ENCODE measurements around the gene PISD. TPM values are rescaled to one million over a fixed set of nuclear protein-coding genes. Genes with fewer than 3 reads are reported as not detected.
"Not testable (repeated sequence)": the region's sequence is repeated elsewhere in the genome, so short reads cannot be mapped to it uniquely, and the experiment has no call there.

The PISD gene
- total and polyA plus RNA-seq, 12 donors, result 25.1 to 99.5 (median 64.8) TPM

DNA sequence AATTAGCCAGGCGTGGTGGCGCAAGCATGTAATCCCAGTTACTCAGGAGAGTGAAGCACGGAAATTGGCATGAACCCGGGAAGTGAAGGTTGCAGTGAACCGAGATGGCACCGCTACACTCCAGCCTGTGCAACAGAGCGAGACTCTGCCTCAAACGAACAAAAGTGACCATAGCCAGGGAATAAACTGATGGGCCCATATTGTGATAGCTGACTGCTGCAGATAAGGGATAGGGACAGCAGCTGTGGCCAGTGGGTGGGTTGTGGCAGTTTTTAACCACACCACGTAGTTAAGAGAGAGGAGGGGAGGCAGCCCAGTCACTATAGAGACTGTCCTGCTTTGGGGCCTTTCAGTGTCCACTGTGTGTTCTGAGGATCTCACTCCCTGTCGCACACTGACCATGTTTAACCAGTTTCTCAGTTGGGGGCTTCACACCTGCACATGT, 58.9 kb downstream of the PISD start:
- Histone ChIP-seq H3K4me3 (no peak overlapping the region), H3K9me3 (replicated peaks in 1 of 3) (no peaks in the 10 kb centered on the region), H3K27me3 (no peaks in the 10 kb centered on the region), H3K36me3 (replicated peaks in 1 of 2) (peaks cover 0 to 6% of the 10 kb centered on the region in 2 donors), H3K27ac (peak overlapping the region in 2 of 5 donors; percentile 63 to 66), H3K4me1 (replicated peaks in 1 of 2) (no peaks in the 10 kb centered on the region)
- 83 to 92% (median 87%) methylated on average over 9 to 10 of the region's 10 CpGs for WGBS, 4 donors
- no peak for DNase-seq
- no peak for TF ChIP-seq POLR2A (IDR thresholded peaks at IDR 0.05)
- TF ChIP-seq, protein P1, sequence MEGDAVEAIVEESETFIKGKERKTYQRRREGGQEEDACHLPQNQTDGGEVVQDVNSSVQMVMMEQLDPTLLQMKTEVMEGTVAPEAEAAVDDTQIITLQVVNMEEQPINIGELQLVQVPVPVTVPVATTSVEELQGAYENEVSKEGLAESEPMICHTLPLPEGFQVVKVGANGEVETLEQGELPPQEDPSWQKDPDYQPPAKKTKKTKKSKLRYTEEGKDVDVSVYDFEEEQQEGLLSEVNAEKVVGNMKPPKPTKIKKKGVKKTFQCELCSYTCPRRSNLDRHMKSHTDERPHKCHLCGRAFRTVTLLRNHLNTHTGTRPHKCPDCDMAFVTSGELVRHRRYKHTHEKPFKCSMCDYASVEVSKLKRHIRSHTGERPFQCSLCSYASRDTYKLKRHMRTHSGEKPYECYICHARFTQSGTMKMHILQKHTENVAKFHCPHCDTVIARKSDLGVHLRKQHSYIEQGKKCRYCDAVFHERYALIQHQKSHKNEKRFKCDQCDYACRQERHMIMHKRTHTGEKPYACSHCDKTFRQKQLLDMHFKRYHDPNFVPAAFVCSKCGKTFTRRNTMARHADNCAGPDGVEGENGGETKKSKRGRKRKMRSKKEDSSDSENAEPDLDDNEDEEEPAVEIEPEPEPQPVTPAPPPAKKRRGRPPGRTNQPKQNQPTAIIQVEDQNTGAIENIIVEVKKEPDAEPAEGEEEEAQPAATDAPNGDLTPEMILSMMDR (IDR thresholded peaks at IDR 0.05), result no peak
- intact Hi-C loops (cut with DNase I), result no loop called here

DNA sequence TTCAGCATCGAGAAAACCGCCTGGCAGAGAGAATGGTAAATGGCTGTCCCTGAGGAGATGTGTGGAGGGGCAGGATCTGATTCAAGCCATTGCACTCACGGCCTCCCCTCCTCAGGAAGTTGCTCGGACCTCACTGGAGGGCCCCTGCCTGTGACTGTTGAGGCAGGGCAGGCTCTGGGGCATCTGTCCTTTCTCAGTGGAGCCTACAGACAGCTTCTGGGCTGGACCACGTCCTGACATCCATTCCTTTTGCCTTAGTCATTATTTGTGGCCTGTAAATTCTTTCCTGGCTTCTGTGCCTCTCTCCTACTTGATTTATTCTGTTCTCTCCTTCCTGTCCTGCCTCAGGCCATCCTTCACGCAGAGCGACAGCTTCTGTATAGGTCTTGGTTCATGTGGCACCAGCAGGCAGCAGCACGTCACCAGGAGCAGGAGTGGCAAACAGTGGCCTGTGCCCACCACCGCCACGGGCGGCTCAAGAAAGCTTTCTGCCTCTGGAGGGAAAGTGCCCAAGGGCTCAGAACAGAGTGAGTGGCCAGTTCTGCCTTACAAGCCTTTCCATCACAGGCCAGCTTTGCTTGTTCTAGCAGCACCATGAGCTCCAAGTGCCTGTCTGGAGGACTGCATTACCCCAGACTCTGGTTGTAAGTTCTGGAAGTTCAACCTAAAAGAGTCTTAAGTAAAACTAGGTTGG, 59.6 kb downstream of the PISD start:
- peak in 2 of 7 donors; percentile 26 to 78 for DNase-seq
- intact Hi-C loops (cut with DNase I), result no loop called here
- H3K36me3 ChIP-seq (replicated peaks in 1 of 2), result peaks cover 0 to 6% of the 10 kb centered on the region in 2 donors
- peak overlapping the region in 3 of 5 donors; percentile 4 to 80 (median 63) for H3K27ac ChIP-seq
- WGBS, 4 donors, result 64 to 77% (median 74%) methylated on average over 11 of the region's 11 CpGs
- no peaks in the 10 kb centered on the region for H3K4me1 ChIP-seq (replicated peaks in 1 of 2)
- H3K9me3 ChIP-seq (replicated peaks in 1 of 3), result no peaks in the 10 kb centered on the region
- TF ChIP-seq POLR2A (IDR thresholded peaks at IDR 0.05), result no peak
- TF ChIP-seq, protein P1 (IDR thresholded peaks at IDR 0.05), result no peak
- no peak overlapping the region for H3K4me3 ChIP-seq
- H3K27me3 ChIP-seq, result no peaks in the 10 kb centered on the region

DNA sequence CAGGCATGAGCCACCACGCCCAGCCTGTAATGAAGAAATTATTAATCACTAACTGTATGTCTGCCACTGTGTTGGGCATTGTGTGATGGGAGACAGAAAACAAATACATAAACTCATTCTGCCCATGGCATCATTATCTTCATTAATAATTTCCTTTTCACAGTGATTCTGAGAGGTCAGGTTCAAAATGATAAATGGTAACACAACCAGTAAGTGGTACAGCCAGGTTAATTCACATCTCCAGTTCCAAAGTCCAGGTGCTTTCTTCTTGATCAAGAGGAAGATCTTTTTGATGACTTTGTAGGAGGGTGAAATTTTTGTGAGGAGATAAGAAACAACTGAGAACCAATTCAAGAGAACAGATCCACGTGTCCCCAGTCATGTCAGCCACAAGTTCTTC, 66.7 kb downstream of the PISD start:
- 93 to 97% (median 95%) methylated on average over 2 of the region's 2 CpGs for WGBS, 4 donors

DNA sequence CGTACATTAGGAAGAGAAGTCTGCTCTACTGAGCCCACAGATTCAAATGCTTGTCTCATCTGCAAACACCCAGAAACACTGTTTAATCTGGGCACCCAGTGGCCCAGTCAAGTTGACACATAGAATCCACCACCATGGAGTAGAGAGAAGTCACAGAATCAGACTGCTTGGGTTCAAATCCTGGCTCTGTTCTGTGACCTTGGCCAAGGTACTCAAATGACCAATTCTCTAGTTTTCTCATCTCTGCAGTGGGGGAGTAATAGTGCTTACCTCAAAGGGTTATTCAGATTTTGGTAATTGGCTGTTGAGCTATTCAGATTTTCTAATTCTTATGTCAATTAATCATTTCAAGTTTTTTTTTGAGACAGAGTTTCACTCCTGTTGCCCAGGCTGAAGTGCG, 71.9 kb downstream of the PISD start:
- H3K27me3 ChIP-seq; H3K4me3 ChIP-seq; DNase-seq; H3K9me3 ChIP-seq (replicated peaks in 1 of 3); intact Hi-C loops (cut with DNase I); H3K27ac ChIP-seq; H3K4me1 ChIP-seq (replicated peaks in 1 of 2): not testable (repeated sequence)
- 80 to 90% (median 86%) methylated on average over 1 of the region's 2 CpGs; no CpG with 5 or more reads in 1 of the 4 donors for WGBS, 4 donors
- peaks cover 0 to 13% of the 10 kb centered on the region in 2 donors for H3K36me3 ChIP-seq (replicated peaks in 1 of 2)

More for the DNA sequence above, 66.7 kb downstream of the PISD start:
- Histone ChIP-seq H3K4me1 (replicated peaks in 1 of 2) (no peaks in the 10 kb centered on the region), H3K27me3 (no peaks in the 10 kb centered on the region), H3K36me3 (replicated peaks in 1 of 2) (no peaks in the 10 kb centered on the region), H3K9me3 (replicated peaks in 1 of 3) (no peaks in the 10 kb centered on the region), H3K4me3 (no peak overlapping the region), H3K27ac (no peak overlapping the region)
- no peak for TF ChIP-seq POLR2A (IDR thresholded peaks at IDR 0.05)
- TF ChIP-seq, protein P1 (IDR thresholded peaks at IDR 0.05), result no peak
- intact Hi-C loops (cut with DNase I), result no loop called here
- DNase-seq, result no peak

All from adrenal gland (tissue), 12 donors.